GM19099 (cell line): ENCODE results near the gene KCNMA1.

Experiments used
- POLR2A ChIP-seq: IDR thresholded peaks from 3 replicates; pipeline ENCODE4 v1.6.1; 2011; ENCODE audit warnings: low read depth; ENCODE audit not compliant: insufficient read length; ENCODE audit errors: extremely low read depth

Gene KCNMA1

GRCh38 chr10:77291596-77292505, 345.8 kb downstream of the KCNMA1 start:
- TF ChIP-seq POLR2A, result no peak

DNA sequence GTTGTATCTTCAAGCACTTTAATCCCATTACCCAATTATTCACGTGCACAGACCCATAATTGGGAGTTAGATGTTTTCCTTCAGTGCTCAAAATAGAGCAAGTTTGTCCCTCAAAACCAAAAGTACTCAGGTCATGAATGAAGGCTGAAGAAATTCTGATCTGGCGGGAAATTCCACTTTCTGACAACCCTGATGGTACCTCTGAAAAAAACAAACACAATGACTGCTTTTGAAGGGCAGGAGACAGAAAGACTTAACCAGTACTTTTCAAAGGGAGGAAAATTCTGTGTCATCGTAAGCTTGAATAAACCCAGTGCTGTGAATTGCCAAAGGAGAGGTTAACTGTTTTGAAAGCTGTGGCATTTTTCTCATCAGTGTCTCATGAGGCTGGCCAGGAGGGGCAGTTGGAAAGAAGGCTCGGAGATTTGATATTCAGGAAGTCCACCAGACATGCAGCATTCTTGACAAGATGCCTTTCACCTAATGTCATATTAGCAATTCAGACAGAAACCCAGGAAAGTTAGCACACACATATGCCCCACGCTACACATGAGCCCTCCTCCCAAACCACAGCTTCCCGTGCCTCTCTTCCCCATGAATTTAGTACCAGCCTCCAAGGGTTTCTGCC, 347.0 kb downstream of the KCNMA1 start:
- TF ChIP-seq POLR2A, result no peak

- TF ChIP-seq POLR2A, result no peak
Measured at GRCh38 chr10:77289790-77290189, 347.8 kb downstream of the KCNMA1 start.

GRCh38 chr10:77289027-77289501, 348.5 kb downstream of the KCNMA1 start:
- no peak for TF ChIP-seq POLR2A

DNA sequence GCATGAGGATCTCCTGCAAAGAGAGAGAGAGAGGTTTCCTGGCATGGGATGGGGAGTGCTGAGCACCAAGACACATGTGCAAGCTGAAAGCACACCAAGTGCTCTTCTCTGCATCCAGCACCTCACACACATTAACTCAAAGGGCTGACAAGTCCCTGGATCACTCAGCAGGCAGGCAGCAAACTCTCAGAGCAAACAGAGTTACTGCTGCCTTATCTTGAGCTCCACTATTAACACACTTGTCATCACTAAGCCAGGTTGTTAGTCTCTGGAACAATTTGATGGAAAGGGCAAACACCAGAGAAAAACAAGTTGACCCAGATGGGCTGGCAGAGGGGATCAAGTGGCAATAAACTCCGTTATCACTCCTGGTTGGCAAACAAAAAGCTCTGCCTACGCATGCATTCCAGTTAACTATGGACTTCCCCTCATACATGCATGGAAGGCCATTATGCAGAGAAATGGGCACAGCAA, 349.9 kb downstream of the KCNMA1 start:
- TF ChIP-seq POLR2A, result no peak

GRCh38 chr10:77286531-77287508, 350.8 kb downstream of the KCNMA1 start:
- no peak for TF ChIP-seq POLR2A

DNA sequence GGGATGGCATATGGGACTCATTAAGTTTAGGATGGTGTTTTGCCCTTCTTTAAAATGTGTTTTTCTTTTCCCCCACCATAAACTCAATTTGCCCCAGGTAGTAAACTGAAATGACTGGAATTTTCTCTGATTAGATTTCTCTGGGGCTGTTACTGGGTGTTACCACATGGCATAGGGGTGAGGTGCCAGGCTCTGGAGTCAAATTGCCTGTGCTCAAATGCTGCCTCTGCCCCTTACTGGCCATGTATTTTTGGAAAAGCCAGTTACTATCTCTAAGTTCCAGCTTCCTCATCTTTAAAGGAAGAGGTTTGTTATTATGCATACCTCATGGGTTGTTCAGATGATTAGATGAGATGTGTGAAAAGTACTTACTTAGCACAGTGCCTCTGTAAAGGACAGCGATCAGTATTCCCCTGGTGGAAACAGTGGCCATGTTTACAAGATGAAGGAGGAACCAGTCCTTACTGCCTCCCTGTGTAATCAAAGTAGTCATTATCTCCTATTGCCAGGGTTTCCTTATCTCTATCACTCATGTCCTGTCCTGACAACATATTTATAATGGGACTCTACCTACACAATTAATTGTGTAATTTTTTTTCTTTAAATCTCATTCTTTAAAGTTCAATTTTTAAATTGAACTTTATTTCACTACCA, 352.0 kb downstream of the KCNMA1 start:
- no peak for TF ChIP-seq POLR2A

GRCh38 chr10:77284797-77285196, 352.8 kb downstream of the KCNMA1 start:
- TF ChIP-seq POLR2A, result no peak

- TF ChIP-seq POLR2A, result no peak
Measured at GRCh38 chr10:77283326-77283725, 354.3 kb downstream of the KCNMA1 start.

GRCh38 chr10:77282163-77282562, 355.4 kb downstream of the KCNMA1 start:
- no peak for TF ChIP-seq POLR2A

DNA sequence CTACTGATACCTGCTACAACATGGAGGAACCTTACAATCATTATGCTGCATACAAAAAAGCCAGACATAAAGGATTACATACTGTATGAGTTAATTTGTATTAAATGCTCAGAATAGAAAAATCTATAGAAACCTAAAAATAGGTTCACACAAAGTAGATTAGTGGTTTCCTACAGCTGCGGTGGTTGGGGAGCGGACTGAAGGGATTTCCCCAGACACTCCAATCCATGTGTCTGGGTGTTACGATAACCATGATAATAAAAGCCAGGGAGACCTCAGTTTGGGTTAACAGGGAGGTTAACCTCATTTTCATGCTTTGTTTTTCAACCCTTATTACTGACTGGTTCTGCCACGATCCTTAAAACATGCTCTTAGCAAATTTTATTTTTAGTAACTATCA, 355.9 kb downstream of the KCNMA1 start:
- TF ChIP-seq POLR2A, result no peak

DNA sequence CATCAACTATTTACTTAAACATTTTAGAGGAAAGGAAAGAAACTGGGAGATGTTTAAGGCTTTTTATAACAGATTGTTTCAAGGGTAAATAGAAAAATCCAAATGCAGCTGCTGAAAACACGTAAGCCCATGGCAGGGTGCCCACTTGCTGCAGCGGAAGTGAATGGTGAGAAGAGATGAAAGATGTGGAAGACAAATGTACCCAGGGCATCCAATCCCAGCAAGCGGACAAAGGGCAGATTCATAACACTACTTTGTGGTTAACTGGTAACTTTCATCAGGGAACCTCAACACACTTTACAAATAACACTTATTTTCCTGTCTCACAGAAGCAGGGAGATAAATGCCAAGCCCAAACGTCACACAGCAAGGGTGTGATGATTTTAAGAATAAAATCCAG, 358.4 kb downstream of the KCNMA1 start:
- TF ChIP-seq POLR2A, result no peak

GRCh38 chr10:77274046-77274795, 363.4 kb downstream of the KCNMA1 start:
- TF ChIP-seq POLR2A, result no peak

DNA sequence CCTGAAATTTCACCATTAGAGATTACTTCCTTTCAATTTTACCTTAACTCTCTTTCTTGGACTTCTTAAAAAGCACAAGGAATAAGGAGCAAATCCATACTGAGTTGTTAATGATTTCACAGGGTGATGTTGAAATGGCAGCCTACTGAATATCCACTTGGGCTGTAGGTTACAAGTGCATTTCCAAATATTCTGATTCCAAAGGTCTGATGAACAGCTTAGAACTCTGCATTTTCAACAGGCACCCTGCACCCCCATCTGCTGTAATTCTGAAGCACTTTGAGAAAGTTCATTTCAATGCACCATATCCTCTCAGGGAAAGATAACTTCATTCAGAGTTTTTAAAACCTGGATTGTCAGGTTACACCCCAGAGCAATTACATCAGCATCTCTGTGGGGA, 368.4 kb downstream of the KCNMA1 start:
- TF ChIP-seq POLR2A, result no peak

- TF ChIP-seq POLR2A, result no peak
Measured at GRCh38 chr10:77268721-77269120, 368.9 kb downstream of the KCNMA1 start.
